Measurements from ENCODE around the gene SERPINA10. TPM values are rescaled to one million over a fixed set of nuclear protein-coding genes. Genes with fewer than 3 reads are reported as not detected.
A peak's percentile ranks its signal among the peaks of the same experiment; 100 is the strongest.

The SERPINA10 gene, protein sequence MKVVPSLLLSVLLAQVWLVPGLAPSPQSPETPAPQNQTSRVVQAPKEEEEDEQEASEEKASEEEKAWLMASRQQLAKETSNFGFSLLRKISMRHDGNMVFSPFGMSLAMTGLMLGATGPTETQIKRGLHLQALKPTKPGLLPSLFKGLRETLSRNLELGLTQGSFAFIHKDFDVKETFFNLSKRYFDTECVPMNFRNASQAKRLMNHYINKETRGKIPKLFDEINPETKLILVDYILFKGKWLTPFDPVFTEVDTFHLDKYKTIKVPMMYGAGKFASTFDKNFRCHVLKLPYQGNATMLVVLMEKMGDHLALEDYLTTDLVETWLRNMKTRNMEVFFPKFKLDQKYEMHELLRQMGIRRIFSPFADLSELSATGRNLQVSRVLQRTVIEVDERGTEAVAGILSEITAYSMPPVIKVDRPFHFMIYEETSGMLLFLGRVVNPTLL
- total RNA-seq (2014; rRNA removed; shearing (Covaris generic)), result not detected in 2 replicates

DNA sequence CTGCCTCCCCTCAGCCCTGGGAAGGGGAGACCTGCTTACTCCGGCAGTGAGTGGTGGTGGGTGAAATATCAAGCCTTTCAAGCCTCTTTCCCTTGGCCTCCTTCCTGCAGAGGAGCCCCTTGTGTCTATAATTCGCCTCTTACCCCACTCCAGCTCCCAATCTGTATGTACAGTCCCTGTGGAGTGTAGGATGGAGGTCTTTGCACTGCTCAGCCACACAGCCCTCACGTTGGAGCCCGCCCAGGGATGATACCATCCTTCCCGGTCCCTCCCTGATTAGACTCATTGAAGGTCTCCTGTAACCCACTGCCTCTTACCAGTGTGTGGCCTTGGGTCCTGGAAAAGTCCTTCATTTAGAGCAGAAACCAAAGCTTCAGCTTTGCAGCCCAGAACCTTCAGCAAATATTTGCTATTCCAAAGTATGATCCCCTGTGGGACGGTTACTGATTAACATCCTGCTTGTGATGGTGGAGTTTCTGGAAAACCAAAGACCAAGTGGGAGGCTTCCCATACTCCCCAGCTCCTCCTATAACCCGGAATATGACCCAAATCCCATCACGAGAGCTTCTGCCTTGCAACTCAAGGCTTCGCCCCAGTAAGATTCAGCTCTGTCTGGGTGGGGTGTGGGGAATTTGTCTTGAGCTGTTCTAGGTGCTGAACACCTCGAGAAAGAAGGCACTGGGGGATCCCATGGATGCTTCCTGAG is at the start of gene SERPINA10:
Gene SERPINA10, minus strand, starts transcription at position 397 of the 706 bp plus-strand sequence. CDS start 2,675 bp downstream, outside the sequence.
- DNase-seq (ENCODE audit: low spot score), result no peak

GRCh38 chr14:94342334-94342934 is 49.4 kb upstream of the SERPINA10 start:
- DNase-seq (ENCODE audit: low spot score), result peak; percentile 88

DNA sequence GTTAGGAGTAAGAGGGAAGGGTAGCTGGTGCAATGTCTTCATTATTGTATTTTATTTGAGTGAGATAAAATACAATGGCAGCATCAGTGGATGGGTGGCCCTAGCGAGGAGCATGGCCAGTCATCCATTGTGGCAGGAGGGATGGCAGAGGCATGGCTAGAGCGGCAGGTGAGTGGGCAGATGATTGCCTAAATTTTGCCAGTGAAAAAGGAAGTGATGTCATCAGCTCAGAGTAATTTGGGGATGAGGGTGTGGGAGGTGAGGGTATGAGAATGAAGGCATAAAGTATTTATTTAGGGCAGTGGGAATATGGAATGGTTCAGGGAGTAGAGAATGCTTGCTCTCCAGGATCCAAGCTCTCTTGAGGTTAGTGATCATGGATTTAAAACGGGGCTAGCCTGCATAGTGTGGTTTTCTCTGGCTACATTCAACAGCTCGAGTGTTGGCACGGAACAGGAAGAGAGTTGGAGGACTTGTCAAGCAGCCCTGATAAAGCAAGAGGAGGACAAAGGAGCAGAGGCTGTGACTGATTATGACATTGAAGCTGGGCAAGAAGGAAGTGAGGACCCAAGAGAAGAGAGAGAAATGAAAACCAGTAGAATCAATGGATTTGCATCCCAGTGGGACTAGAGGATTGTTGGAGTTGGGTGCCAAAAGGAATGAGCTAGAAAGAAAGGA is 48.7 kb upstream of the SERPINA10 start:
- DNase-seq (ENCODE audit: low spot score), result no peak

- DNase-seq (ENCODE audit: low spot score), result no peak
Observed at GRCh38 chr14:94340533-94340932, 47.5 kb upstream of the SERPINA10 start.

GRCh38 chr14:94338023-94338422 is 45.0 kb upstream of the SERPINA10 start:
- DNase-seq (ENCODE audit: low spot score), result no peak

DNA sequence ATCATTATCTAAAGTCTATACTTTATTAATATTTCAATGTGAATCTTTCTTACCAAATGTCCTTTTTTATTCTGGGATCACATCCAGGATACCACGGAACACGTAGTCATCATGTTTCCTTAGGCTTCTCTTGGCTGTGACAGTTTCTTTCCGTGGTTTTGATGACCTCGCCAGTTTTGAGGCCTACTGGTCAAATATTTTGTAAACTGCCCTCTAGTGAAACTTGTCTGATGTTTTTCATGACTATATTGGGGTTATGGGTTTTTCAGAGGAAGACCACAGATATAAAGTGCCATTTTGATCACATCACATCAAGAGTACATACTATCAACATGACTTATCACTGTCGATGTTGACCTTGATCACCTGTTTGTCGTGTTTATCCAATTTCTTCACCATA is 44.2 kb upstream of the SERPINA10 start:
- DNase-seq (ENCODE audit: low spot score), result no peak

DNA sequence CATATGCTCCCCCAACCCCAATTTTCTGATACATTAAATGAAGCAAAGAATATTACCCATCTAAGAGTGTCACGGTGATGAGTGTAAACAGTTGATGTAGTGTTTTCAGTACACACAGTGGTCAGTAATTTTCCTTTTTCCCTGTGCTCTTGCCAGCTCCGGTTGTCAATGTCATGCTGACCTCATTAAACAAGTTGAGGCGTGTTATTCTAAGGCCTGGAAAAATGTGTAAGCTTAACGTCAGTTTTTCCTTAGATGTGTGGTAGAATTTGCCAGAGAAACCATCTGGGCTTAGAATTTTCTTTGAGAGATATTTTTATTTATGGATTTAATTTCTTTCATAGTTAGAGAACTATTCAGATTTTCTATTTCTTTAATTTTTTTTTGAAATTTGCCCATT is 41.8 kb upstream of the SERPINA10 start:
- DNase-seq (ENCODE audit: low spot score), result no peak

GRCh38 chr14:94332587-94332986 is 39.5 kb upstream of the SERPINA10 start:
- no peak for DNase-seq (ENCODE audit: low spot score)

- no peak for DNase-seq (ENCODE audit: low spot score)
Observed at GRCh38 chr14:94332063-94332583, 39.1 kb upstream of the SERPINA10 start.

DNA sequence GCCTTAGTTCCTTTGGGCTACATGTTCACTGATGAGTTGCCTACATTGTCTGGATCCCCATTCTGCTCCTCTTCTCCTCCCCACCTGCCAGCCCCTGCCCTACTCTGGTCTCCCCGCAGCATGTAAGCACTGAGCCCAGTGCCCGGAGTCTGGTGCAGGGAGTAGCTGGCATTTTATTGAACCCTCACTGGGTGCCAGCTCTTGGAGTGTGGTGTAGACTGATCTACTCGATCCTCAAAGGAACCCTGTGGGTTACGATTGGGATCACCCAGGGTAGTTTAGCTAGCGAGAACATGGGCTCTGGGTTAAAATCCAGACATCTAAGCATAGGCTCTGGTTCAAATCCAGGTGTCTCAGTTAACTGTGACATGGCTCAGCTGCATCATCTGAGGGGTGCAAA is 38.4 kb upstream of the SERPINA10 start:
- DNase-seq (ENCODE audit: low spot score), result no peak

DNA sequence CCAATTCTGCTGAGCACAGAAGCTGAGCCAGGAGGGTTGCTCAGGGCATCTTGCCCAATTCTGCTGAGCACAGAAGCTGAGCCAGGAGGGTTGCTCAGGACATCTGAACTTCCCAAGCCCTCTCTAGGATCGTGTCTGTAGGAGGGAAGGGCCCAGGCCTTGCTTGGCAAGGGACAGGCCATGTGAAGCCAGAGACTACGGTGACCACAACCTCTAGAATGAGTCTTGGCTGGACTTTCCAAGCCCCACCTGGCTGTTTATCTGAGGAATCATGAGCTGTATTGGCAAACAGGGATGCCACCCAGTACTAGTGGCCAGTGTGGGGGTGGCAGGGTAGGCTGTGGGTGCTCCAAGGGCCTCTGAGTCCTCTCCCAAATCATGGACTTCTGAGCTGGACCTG is 37.8 kb upstream of the SERPINA10 start:
- DNase-seq (ENCODE audit: low spot score), result no peak

GRCh38 chr14:94330432-94330831 is 37.4 kb upstream of the SERPINA10 start:
- no peak for DNase-seq (ENCODE audit: low spot score)

DNA sequence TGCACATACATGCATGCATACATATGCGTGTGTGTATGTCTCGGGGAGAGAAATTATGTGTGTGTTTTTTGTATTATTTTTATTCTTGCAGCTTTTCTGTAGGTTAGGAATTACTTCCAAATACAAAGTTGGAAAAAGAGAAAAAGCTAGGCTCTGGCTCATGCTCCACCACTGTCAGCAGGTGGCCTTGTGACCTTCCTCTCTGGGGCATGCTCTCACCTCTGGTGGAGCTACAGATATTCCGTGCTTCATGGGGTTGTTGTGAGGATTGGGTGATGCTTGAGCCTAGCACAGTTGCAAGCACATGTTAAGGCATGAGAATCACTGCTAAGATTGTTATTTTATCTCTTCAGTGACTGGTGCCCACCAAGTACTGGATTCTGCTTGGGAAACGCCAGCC is 36.8 kb upstream of the SERPINA10 start:
- no peak for DNase-seq (ENCODE audit: low spot score)

- no peak for DNase-seq (ENCODE audit: low spot score)
Observed at GRCh38 chr14:94328196-94328595, 35.1 kb upstream of the SERPINA10 start.

DNA sequence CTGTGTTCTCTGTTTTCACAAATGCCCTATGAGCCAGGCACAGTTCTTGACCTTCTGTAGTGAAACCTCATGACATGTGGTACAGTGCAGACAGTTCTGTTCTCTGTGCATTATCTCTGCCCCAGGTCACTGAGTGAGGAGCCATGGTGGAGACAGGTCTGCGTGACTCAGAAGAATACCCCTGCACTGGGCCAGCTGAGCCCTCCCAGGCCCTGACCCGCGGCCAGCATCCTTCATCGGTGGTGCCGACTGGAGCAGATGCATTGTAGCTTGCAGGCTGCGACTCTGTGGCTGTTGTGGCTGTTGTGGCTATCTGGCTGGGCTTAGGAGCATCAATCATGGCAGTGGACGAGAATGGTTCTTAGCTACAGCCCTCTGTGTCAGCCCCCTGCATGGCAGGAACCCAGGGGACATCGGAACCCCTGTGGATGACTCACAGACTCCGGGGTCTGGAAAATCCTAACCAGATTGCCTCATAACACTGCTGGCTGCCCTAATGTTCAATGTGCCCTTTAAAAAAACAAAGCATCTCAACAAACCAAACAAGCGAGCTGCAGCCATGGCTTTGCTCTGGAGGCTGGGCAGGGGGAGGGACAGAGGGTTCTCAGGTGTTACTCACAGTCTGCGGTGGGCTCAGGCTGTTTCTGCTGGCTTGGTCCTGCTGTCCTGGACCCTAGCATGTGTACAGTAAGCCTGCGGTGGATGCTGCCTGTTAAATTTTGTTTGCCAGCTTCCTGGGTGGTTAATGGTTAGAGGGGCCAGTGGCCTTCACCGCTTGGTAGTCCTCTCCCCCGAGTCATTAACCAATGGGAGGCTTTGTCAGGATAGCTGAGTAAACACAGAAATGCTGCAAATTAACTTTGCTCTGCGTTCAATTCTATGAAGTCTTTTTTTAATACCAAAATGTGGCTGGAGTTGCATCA is 29.8 kb upstream of the SERPINA10 start, which contains the start of gene SERPINA6:
Gene SERPINA6, minus strand, starts transcription at position 689 of the 923 bp plus-strand sequence. CDS start 8,688 bp downstream, outside the sequence.
- no peak for DNase-seq (ENCODE audit: low spot score)

DNA sequence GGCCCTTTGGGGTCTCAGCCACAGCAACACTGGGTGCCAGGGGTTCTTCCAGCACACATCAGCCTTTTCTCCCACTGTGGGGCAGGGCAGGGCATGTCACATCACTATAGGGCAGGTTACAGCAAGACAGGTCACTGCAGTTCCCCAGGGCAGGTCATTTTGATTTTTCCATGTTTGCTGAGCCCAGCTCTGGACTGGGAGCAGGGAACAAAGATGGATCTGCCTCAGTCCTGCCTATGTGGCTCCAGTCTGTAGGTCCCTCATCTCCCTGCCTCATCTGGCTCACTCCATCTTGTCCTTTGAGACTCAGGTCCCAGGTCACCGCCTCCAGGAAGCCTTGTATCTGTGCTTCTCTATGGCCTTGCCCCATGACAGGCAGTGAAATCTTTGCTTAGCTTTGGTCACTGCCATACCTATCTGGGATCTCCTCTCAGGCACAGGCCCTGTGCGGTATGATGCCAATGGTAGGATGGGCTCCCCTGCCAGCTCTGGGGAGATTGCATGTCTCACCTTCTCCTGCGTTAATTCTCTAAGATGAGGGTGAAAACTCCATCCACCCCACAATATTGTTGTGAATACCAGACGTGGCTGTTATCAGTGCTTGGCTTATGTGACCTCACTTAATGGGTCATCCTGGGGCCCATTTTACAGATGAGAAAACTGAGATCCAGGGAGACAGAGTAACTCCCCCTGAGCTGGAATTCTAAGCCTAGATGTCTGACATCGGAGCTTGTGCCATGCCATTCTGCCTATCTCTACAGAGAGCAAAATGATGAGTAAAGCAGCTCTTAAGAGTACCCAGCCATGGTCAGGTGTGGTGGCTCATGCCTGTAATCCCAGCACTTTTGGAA is 28.6 kb upstream of the SERPINA10 start:
- DNase-seq (ENCODE audit: low spot score), result no peak

DNA sequence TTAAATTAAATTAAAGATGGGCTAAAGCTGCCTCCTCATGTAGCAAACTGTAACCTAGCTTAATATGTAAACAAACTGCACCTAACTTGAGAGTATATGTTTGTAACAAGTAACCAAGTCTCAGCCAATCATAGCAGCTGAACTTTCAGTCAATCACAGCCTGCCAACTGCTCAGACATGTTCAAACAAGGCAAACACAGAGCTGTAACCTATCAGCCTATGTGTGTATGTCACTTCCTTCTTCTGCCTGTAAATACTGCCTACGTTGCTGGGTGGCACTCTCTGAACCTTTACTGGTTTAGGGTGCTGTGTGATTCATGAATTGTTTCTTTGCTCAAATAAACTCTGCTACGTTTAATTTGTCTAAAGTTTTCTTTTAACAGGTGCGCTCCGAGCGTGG is 27.2 kb upstream of the SERPINA10 start:
- DNase-seq (ENCODE audit: low spot score), result peak; percentile 72

- peak; percentile 67 for DNase-seq (ENCODE audit: low spot score)
Observed at GRCh38 chr14:94317259-94317658, 24.2 kb upstream of the SERPINA10 start.

DNA sequence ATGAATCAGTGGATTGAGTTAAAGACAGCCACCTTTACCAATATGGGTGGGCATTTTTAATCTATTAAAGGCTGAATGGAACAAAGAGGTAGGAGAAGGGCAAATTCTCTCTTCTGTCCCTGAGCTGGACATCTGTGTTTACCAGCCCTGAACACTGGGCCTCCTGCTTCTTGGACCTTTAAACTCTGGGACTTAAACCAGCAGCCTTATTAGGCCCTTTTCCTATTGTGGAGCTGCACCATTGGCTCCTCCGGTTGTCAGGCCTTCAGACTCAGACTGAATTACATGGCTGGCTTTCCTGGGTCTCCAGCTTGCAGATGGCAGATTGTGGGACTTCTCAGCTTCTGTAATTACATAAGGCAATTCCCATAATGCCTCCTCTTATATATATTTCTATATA is 23.6 kb upstream of the SERPINA10 start:
- no peak for DNase-seq (ENCODE audit: low spot score)
